ENCODE measurements around the gene MAG.

MAG gene

DNA sequence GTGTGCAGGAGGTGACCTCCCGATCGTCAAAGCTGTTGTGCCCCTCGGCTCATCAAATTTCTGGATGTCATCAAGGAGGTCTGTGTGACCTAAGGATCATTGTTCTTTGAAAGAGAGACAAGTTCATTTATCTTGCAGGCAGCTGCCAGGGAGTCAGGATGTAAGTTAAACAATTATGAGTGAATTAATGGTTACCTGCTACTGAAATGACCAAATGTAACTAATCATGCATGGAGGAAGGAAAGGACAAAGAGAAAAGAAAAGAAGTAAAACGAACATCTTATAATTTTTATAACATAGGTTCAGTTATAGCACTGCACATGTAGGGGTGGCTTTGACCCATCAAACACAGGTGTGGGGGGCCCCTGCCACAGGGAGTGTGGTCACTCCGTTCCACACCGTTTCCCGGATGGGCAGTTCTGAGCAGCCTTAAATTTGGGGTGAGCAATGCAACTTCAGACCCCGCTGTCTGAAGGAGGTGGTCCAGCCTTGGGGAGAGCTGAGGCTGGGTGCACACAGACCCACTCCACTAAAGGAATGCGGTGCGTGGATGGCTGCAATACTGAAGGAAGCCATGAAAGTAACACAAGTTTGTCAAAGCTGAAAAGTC lies 42.3 kb downstream of the MAG start:
- Histone ChIP-seq H3K4me3 (ENCODE audit: insufficient read depth, low read depth, low read length) (no peak overlapping the region), H3K27ac (ENCODE audit: insufficient read depth, low read depth, low read length, poor library complexity, severe bottlenecking) (no peak overlapping the region), H3K36me3 (ENCODE audit: control insufficient read depth, insufficient read depth, low read length) (no peaks in the 10 kb centered on the region), H3K4me1 (ENCODE audit: control insufficient read depth, insufficient read depth, low read length) (no peaks in the 10 kb centered on the region), H3K9me3 (ENCODE audit: control insufficient read depth, low read length) (no peaks in the 10 kb centered on the region), H3K27me3 (ENCODE audit: control insufficient read depth, insufficient read depth, low read length, poor library complexity, severe bottlenecking) (no peaks in the 10 kb centered on the region)
- WGBS, 2 experiments: 95 to 96% methylated on average over 10 of the region's 10 CpGs

DNA sequence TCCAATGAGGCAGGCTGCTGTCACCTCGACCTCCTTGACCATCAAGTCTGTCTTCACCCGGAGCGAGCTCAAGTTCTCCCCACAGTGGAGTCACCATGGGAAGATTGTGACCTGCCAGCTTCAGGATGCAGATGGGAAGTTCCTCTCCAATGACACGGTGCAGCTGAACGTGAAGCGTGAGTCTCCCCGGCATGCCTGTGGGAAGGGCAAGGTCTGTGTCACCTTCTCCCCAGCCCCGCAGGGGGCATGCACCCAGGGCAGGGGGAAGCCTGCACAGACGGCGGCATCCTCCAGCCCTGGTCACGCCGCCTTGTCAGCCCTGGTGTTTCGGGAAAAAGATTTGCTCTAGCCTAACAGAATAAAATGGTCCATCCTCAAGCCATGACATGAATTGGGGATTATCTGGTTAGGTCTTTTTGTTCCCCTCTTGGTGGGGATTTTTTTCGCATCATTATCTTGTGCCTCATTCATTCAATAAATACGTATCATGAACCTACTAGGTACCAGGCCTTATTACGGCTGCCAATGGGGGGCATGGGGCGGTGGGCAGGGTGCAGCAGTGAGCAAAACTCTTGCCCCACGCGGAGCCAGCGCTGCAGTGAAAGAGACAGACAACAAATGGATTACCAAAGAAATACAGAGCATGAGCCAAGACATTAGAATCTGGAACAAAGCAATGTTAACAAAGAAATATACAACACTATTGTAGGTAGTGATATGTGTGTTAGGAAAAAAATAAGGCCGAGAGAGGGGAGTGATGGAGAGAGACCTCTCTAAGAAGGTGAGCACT lies 44.4 kb downstream of the MAG start:
- Histone ChIP-seq H3K36me3 (ENCODE audit: control insufficient read depth, insufficient read depth, low read length) (no peaks in the 10 kb centered on the region), H3K4me3 (ENCODE audit: insufficient read depth, low read depth, low read length) (no peak overlapping the region), H3K4me1 (ENCODE audit: control insufficient read depth, insufficient read depth, low read length) (no peaks in the 10 kb centered on the region), H3K27me3 (ENCODE audit: control insufficient read depth, insufficient read depth, low read length, poor library complexity, severe bottlenecking) (no peaks in the 10 kb centered on the region), H3K9me3 (ENCODE audit: control insufficient read depth, low read length) (no peaks in the 10 kb centered on the region), H3K27ac (ENCODE audit: insufficient read depth, low read depth, low read length, poor library complexity, severe bottlenecking) (no peak overlapping the region)
- WGBS, 2 experiments: 92 to 94% methylated on average over 21 of the region's 21 CpGs

DNA sequence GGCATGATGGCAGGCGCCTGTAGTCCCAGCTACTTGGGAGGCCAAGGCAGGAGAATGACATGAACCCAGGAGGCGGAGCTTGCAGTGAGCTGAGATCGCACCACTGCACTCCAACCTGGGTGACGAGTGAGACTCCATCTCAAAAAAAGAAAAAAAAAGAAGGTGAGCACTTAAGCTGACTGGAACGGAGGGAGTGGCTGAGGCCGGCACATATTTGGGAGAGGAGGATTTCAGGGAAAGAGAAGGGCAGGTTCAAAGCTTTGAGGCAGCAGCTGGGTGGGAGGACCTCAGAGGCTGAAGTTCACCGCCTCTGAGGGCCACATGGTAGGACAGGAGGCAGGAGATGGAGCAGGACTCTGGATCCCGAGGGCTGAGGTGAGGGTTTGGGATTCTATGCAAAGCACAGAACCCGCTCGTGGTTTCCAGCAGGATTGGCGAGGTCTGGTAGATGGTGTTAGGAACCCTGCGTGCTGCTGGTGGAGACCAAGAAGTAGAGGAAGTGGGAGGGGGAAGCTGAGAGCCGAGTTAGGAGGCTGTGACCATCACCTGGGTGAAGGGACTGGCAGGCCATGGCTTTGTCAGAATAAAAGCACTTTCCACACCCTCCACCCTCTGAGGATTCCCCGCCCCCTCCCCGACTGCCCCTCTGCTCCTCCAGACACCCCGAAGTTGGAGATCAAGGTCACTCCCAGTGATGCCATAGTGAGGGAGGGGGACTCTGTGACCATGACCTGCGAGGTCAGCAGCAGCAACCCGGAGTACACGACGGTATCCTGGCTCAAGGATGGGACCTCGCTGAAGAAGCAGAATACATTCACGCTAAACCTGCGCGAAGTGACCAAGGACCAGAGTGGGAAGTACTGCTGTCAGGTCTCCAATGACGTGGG lies 45.4 kb downstream of the MAG start:
- no peaks in the 10 kb centered on the region for H3K4me1 ChIP-seq (ENCODE audit: control insufficient read depth, insufficient read depth, low read length)
- WGBS, 2 experiments: 91% methylated on average over 25 of the region's 25 CpGs
- no peaks in the 10 kb centered on the region for H3K9me3 ChIP-seq (ENCODE audit: control insufficient read depth, low read length)
- no peak overlapping the region for H3K4me3 ChIP-seq (ENCODE audit: insufficient read depth, low read depth, low read length)
- no peaks in the 10 kb centered on the region for H3K36me3 ChIP-seq (ENCODE audit: control insufficient read depth, insufficient read depth, low read length)
- H3K27me3 ChIP-seq (ENCODE audit: control insufficient read depth, insufficient read depth, low read length, poor library complexity, severe bottlenecking): no peaks in the 10 kb centered on the region
- no peak overlapping the region for H3K27ac ChIP-seq (ENCODE audit: insufficient read depth, low read depth, low read length, poor library complexity, severe bottlenecking)

DNA sequence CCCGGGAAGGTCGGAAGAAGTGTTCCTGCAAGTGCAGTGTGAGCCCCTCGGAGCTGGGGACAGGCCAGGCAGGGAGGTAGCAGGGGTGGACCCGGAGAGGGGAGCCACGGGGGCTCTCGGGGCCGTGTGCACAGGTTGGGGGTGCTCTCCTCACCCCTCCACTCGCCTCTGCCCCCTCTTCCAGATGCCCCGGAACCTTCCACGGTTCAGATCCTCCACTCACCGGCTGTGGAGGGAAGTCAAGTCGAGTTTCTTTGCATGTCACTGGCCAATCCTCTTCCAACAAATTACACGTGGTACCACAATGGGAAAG lies 46.0 kb downstream of the MAG start:
- 93 to 94% methylated on average over 13 of the region's 13 CpGs for WGBS, 2 experiments

DNA sequence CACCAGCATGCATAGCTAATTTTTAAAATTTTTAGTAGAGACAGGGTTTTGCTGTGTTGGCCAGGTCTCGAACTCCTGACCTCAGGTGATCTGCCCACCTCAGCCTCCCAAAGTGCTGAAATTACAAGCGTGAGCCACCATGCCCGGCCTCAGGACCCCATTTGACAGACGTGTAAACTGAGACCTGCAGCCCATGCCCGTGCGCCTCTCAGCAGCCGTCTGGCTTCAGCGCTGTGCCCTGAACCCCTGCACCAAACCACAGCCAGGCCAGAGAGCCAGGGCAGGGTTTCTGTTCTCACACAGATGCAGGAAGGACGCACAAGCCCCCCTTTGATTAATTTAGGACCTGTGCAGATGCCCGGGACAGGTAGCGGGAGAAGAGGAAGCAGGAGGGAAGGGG lies 48.5 kb downstream of the MAG start:
- no peak overlapping the region for H3K27ac ChIP-seq (ENCODE audit: insufficient read depth, low read depth, low read length, poor library complexity, severe bottlenecking)
- no peaks in the 10 kb centered on the region for H3K36me3 ChIP-seq (ENCODE audit: control insufficient read depth, insufficient read depth, low read length)
- 90 to 95% methylated on average over 11 of the region's 11 CpGs for WGBS, 2 experiments
- no peaks in the 10 kb centered on the region for H3K4me1 ChIP-seq (ENCODE audit: control insufficient read depth, insufficient read depth, low read length)
- H3K9me3 ChIP-seq (ENCODE audit: control insufficient read depth, low read length): no peaks in the 10 kb centered on the region
- H3K4me3 ChIP-seq (ENCODE audit: insufficient read depth, low read depth, low read length): no peak overlapping the region
- H3K27me3 ChIP-seq (ENCODE audit: control insufficient read depth, insufficient read depth, low read length, poor library complexity, severe bottlenecking): no peaks in the 10 kb centered on the region

More for the DNA sequence above, 46.0 kb downstream of the MAG start:
- Histone ChIP-seq H3K9me3 (ENCODE audit: control insufficient read depth, low read length) (no peaks in the 10 kb centered on the region), H3K4me3 (ENCODE audit: insufficient read depth, low read depth, low read length) (no peak overlapping the region), H3K27me3 (ENCODE audit: control insufficient read depth, insufficient read depth, low read length, poor library complexity, severe bottlenecking) (no peaks in the 10 kb centered on the region), H3K36me3 (ENCODE audit: control insufficient read depth, insufficient read depth, low read length) (no peaks in the 10 kb centered on the region), H3K4me1 (ENCODE audit: control insufficient read depth, insufficient read depth, low read length) (no peaks in the 10 kb centered on the region), H3K27ac (ENCODE audit: insufficient read depth, low read depth, low read length, poor library complexity, severe bottlenecking) (no peak overlapping the region)

DNA sequence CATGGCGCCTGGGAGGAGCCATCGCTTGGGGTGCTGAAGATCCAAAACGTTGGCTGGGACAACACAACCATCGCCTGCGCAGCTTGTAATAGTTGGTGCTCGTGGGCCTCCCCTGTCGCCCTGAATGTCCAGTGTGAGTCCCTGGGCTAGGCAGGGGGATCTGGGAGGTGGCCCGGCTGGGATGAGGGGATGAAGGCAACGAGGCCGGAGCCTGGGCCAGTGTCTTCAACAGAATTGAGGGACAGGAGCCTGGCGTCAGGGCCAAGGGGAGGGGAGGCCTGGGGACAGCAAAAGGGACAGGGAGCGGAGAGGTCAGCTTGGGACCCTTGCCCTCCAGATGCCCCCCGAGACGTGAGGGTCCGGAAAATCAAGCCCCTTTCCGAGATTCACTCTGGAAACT lies 49.0 kb downstream of the MAG start:
- no peaks in the 10 kb centered on the region for H3K36me3 ChIP-seq (ENCODE audit: control insufficient read depth, insufficient read depth, low read length)
- no peaks in the 10 kb centered on the region for H3K27me3 ChIP-seq (ENCODE audit: control insufficient read depth, insufficient read depth, low read length, poor library complexity, severe bottlenecking)
- H3K27ac ChIP-seq (ENCODE audit: insufficient read depth, low read depth, low read length, poor library complexity, severe bottlenecking): no peak overlapping the region
- no peaks in the 10 kb centered on the region for H3K9me3 ChIP-seq (ENCODE audit: control insufficient read depth, low read length)
- H3K4me3 ChIP-seq (ENCODE audit: insufficient read depth, low read depth, low read length): no peak overlapping the region
- 91 to 95% methylated on average over 16 of the region's 16 CpGs for WGBS, 2 experiments
- H3K4me1 ChIP-seq (ENCODE audit: control insufficient read depth, insufficient read depth, low read length): no peaks in the 10 kb centered on the region

DNA sequence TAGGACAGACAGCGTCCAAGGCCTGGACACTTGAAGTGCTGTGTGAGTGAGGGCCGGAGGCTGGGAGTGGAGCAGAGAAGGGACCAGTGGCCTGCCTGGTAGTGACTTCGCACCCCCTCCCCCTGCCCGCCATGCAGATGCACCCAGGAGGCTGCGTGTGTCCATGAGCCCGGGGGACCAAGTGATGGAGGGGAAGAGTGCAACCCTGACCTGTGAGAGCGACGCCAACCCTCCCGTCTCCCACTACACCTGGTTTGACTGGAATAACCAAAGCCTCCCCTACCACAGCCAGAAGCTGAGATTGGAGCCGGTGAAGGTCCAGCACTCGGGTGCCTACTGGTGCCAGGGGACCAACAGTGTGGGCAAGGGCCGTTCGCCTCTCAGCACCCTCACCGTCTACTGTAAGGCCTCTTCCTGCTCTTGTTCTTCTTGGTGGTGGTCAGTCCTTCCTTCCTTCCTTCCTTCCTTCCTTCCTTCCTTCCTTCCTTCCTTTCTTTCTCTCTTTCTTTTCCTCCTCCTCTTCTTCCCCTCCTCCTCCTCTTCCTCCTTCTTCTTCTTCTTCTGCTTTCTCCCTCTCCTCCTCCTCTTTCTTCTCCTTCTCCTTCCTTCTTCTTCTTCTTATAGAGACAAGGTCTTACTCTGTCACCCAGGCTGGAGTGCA lies 49.7 kb downstream of the MAG start:
- 93 to 94% methylated on average over 14 of the region's 14 CpGs for WGBS, 2 experiments
- Histone ChIP-seq H3K36me3 (ENCODE audit: control insufficient read depth, insufficient read depth, low read length) (no peaks in the 10 kb centered on the region), H3K9me3 (ENCODE audit: control insufficient read depth, low read length) (no peaks in the 10 kb centered on the region)

DNA sequence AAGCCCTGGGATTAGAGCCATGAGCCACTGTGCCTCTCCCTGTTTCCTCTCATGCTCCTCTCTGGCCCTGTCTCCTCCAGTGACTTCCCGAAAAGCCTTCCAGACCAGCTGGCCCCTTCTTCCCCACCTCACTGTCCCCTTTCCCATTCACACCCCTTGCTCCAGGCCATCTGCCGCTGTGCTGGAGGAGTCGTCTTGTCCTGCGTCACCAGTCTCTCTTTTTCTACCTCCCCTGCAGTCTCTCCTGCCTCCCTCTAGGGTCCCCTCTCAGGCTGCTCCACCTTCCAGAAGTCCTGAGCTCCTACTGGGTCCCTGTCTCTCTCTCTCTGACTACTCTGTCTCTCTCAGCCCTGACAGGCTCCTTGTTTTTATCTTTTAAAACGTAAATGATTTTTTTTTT lies 50.5 kb downstream of the MAG start:
- no peak overlapping the region for H3K4me3 ChIP-seq (ENCODE audit: insufficient read depth, low read depth, low read length)
- H3K27me3 ChIP-seq (ENCODE audit: control insufficient read depth, insufficient read depth, low read length, poor library complexity, severe bottlenecking): peaks cover 4% of the 10 kb centered on the region
- H3K4me1 ChIP-seq (ENCODE audit: control insufficient read depth, insufficient read depth, low read length): no peaks in the 10 kb centered on the region
- 69 to 70% methylated on average over 5 of the region's 5 CpGs for WGBS, 2 experiments
- no peak overlapping the region for H3K27ac ChIP-seq (ENCODE audit: insufficient read depth, low read depth, low read length, poor library complexity, severe bottlenecking)
- no peaks in the 10 kb centered on the region for H3K9me3 ChIP-seq (ENCODE audit: control insufficient read depth, low read length)
- H3K36me3 ChIP-seq (ENCODE audit: control insufficient read depth, insufficient read depth, low read length): no peaks in the 10 kb centered on the region

More for the DNA sequence above, 49.7 kb downstream of the MAG start:
- no peak overlapping the region for H3K27ac ChIP-seq (ENCODE audit: insufficient read depth, low read depth, low read length, poor library complexity, severe bottlenecking)
- H3K27me3 ChIP-seq (ENCODE audit: control insufficient read depth, insufficient read depth, low read length, poor library complexity, severe bottlenecking): no peaks in the 10 kb centered on the region
- H3K4me1 ChIP-seq (ENCODE audit: control insufficient read depth, insufficient read depth, low read length): no peaks in the 10 kb centered on the region
- H3K4me3 ChIP-seq (ENCODE audit: insufficient read depth, low read depth, low read length): no peak overlapping the region

DNA sequence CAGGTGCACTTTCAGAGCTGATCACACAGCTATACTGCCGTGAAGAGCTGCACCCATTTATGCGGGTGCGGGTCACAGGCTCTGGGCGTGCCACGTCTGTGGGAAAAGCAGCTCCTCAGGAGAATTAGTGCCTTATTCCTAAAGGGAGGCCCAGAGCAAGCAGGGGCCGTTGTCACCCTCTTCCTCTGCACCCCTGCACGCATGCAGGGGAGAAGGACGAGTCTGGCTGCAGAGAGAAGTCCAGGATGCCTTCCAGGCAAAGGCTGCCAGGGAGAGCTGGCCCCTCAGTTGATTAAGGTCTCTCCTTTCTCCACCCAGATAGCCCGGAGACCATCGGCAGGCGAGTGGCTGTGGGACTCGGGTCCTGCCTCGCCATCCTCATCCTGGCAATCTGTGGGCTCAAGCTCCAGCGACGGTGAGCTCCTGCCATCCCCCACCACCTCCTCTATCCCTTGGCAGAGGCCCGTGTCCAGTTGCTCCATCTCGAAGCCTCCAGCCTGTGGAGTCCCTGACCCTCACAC lies 52.6 kb downstream of the MAG start:
- H3K4me1 ChIP-seq (ENCODE audit: control insufficient read depth, insufficient read depth, low read length): no peaks in the 10 kb centered on the region
- WGBS, 2 experiments: 90% methylated on average over 17 of the region's 17 CpGs
- H3K4me3 ChIP-seq (ENCODE audit: insufficient read depth, low read depth, low read length): no peak overlapping the region
- no peaks in the 10 kb centered on the region for H3K9me3 ChIP-seq (ENCODE audit: control insufficient read depth, low read length)
- H3K27ac ChIP-seq (ENCODE audit: insufficient read depth, low read depth, low read length, poor library complexity, severe bottlenecking): no peak overlapping the region
- H3K36me3 ChIP-seq (ENCODE audit: control insufficient read depth, insufficient read depth, low read length): no peaks in the 10 kb centered on the region
- H3K27me3 ChIP-seq (ENCODE audit: control insufficient read depth, insufficient read depth, low read length, poor library complexity, severe bottlenecking): peaks cover 20% of the 10 kb centered on the region

Measured in ectodermal cell (in vitro differentiated cells).